ENCODE results near the gene PRKCE.

PRKCE gene

GRCh38 chr2:45886171-45886663 lies 234.7 kb downstream of the PRKCE start:
- Histone ChIP-seq H3K18ac (ENCODE audit: low read depth in 1 of 2, low read length in 2 of 2) (no peak overlapping the region), H2BK12ac (ENCODE audit: low read length in 2 of 2) (no peak overlapping the region), H4K91ac (ENCODE audit: low read length) (no peak overlapping the region), H3K27me3 (ENCODE audit: control insufficient read depth in 1 of 2, insufficient read depth in 1 of 2, low read length in 2 of 2) (no peaks in the 10 kb centered on the region), H3K23ac (ENCODE audit: low read length in 2 of 2) (no peak overlapping the region), H3K14ac (ENCODE audit: low read length in 2 of 2) (no peak overlapping the region), H3K36me3 (ENCODE audit: control insufficient read depth in 1 of 2, insufficient read depth in 2 of 2, low read depth in 1 of 2, low read length in 2 of 2) (no peaks in the 10 kb centered on the region), H2BK120ac (ENCODE audit: low read depth, low read length) (no peak overlapping the region), H2BK15ac (ENCODE audit: low read depth, poor library complexity, severe bottlenecking) (no peak overlapping the region), H2AFZ (ENCODE audit: low read depth, low read length) (no peak overlapping the region), H3K4me2 (ENCODE audit: low read length, poor library complexity, severe bottlenecking) (no peak overlapping the region), H3K4me3 (ENCODE audit: insufficient read depth in 1 of 2, low read depth in 1 of 2, low read length in 2 of 2) (no peak overlapping the region), H3K79me1 (replicated peaks; ENCODE audit: low read length, poor library complexity, severe bottlenecking) (peaks cover 3% of the 10 kb centered on the region), H2BK5ac (ENCODE audit: low read depth, low read length, poor library complexity, severe bottlenecking) (no peak overlapping the region), H3K9me3 (ENCODE audit: control insufficient read depth, low read length) (no peaks in the 10 kb centered on the region), H2AK5ac (ENCODE audit: low read length, severe bottlenecking) (no peak overlapping the region), H3K4me1 (ENCODE audit: control insufficient read depth, insufficient read depth, low read depth, low read length) (no peaks in the 10 kb centered on the region), H4K8ac (ENCODE audit: low read length) (no peak overlapping the region), H3K27ac (ENCODE audit: low read length, poor library complexity, severe bottlenecking) (no peak overlapping the region), H3K4ac (ENCODE audit: low read depth in 1 of 2, low read length in 2 of 2) (no peak overlapping the region), H3K9ac (ENCODE audit: low read length) (no peak overlapping the region)
- 45% methylated on average over 3 of the region's 3 CpGs for WGBS
- DNase-seq: no peak

GRCh38 chr2:45888167-45888566 lies 236.7 kb downstream of the PRKCE start:
- Histone ChIP-seq H3K9me3 (ENCODE audit: control insufficient read depth, low read length) (no peaks in the 10 kb centered on the region), H3K4me3 (ENCODE audit: insufficient read depth in 1 of 2, low read depth in 1 of 2, low read length in 2 of 2) (no peak overlapping the region), H3K4me2 (ENCODE audit: low read length, poor library complexity, severe bottlenecking) (no peak overlapping the region), H3K36me3 (ENCODE audit: control insufficient read depth in 1 of 2, insufficient read depth in 2 of 2, low read depth in 1 of 2, low read length in 2 of 2) (no peaks in the 10 kb centered on the region), H4K91ac (ENCODE audit: low read length) (no peak overlapping the region), H3K79me1 (replicated peaks; ENCODE audit: low read length, poor library complexity, severe bottlenecking) (peaks cover 6% of the 10 kb centered on the region), H3K9ac (ENCODE audit: low read length) (peak overlapping the region; percentile 13), H3K14ac (ENCODE audit: low read length in 2 of 2) (no peak overlapping the region), H3K18ac (ENCODE audit: low read depth in 1 of 2, low read length in 2 of 2) (no peak overlapping the region), H3K4me1 (ENCODE audit: control insufficient read depth, insufficient read depth, low read depth, low read length) (peaks cover 7% of the 10 kb centered on the region), H2AK5ac (ENCODE audit: low read length, severe bottlenecking) (no peak overlapping the region), H2BK12ac (ENCODE audit: low read length in 2 of 2) (no peak overlapping the region), H2BK15ac (ENCODE audit: low read depth, poor library complexity, severe bottlenecking) (no peak overlapping the region), H3K27ac (ENCODE audit: low read length, poor library complexity, severe bottlenecking) (no peak overlapping the region), H3K23ac (ENCODE audit: low read length in 2 of 2) (no peak overlapping the region), H2AFZ (ENCODE audit: low read depth, low read length) (no peak overlapping the region), H3K27me3 (ENCODE audit: control insufficient read depth in 1 of 2, insufficient read depth in 1 of 2, low read length in 2 of 2) (no peaks in the 10 kb centered on the region), H2BK120ac (ENCODE audit: low read depth, low read length) (no peak overlapping the region), H3K4ac (ENCODE audit: low read depth in 1 of 2, low read length in 2 of 2) (no peak overlapping the region), H2BK5ac (ENCODE audit: low read depth, low read length, poor library complexity, severe bottlenecking) (no peak overlapping the region), H4K8ac (ENCODE audit: low read length) (no peak overlapping the region)
- DNase-seq: peak; percentile 53
- WGBS: 91% methylated on average over 1 of the region's 3 CpGs

- no peaks in the 10 kb centered on the region for H3K36me3 ChIP-seq (ENCODE audit: control insufficient read depth in 1 of 2, insufficient read depth in 2 of 2, low read depth in 1 of 2, low read length in 2 of 2)
- no peak overlapping the region for H2BK120ac ChIP-seq (ENCODE audit: low read depth, low read length)
- no peaks in the 10 kb centered on the region for H3K9me3 ChIP-seq (ENCODE audit: control insufficient read depth, low read length)
- no peak overlapping the region for H3K23ac ChIP-seq (ENCODE audit: low read length in 2 of 2)
- WGBS: 89% methylated on average over 4 of the region's 4 CpGs
- no peak overlapping the region for H2AK5ac ChIP-seq (ENCODE audit: low read length, severe bottlenecking)
- peaks cover 4% of the 10 kb centered on the region for H3K79me1 ChIP-seq (replicated peaks; ENCODE audit: low read length, poor library complexity, severe bottlenecking)
- no peak overlapping the region for H4K91ac ChIP-seq (ENCODE audit: low read length)
- H2BK15ac ChIP-seq (ENCODE audit: low read depth, poor library complexity, severe bottlenecking): no peak overlapping the region
- H3K27ac ChIP-seq (ENCODE audit: low read length, poor library complexity, severe bottlenecking): no peak overlapping the region
- no peaks in the 10 kb centered on the region for H3K27me3 ChIP-seq (ENCODE audit: control insufficient read depth in 1 of 2, insufficient read depth in 1 of 2, low read length in 2 of 2)
- H3K18ac ChIP-seq (ENCODE audit: low read depth in 1 of 2, low read length in 2 of 2): no peak overlapping the region
- H2BK5ac ChIP-seq (ENCODE audit: low read depth, low read length, poor library complexity, severe bottlenecking): no peak overlapping the region
- H3K4me3 ChIP-seq (ENCODE audit: insufficient read depth in 1 of 2, low read depth in 1 of 2, low read length in 2 of 2): no peak overlapping the region
- H3K9ac ChIP-seq (ENCODE audit: low read length): no peak overlapping the region
- H3K4me1 ChIP-seq (ENCODE audit: control insufficient read depth, insufficient read depth, low read depth, low read length): peaks cover 7% of the 10 kb centered on the region
- no peak overlapping the region for H4K8ac ChIP-seq (ENCODE audit: low read length)
- H3K14ac ChIP-seq (ENCODE audit: low read length in 2 of 2): no peak overlapping the region
- H3K4ac ChIP-seq (ENCODE audit: low read depth in 1 of 2, low read length in 2 of 2): no peak overlapping the region
- H2AFZ ChIP-seq (ENCODE audit: low read depth, low read length): no peak overlapping the region
- H3K4me2 ChIP-seq (ENCODE audit: low read length, poor library complexity, severe bottlenecking): no peak overlapping the region
- H2BK12ac ChIP-seq (ENCODE audit: low read length in 2 of 2): no peak overlapping the region
- DNase-seq: no peak
These were observed 237.2 kb downstream of the PRKCE start for GRCh38 chr2:45888641-45889040.

GRCh38 chr2:45889053-45889452 lies 237.6 kb downstream of the PRKCE start:
- WGBS: 68% methylated on average over 7 of the region's 8 CpGs

More at GRCh38 chr2:45889053-45889452, 237.6 kb downstream of the PRKCE start:
- H2AK5ac ChIP-seq (ENCODE audit: low read length, severe bottlenecking): no peak overlapping the region
- H4K91ac ChIP-seq (ENCODE audit: low read length): no peak overlapping the region
- no peak overlapping the region for H3K14ac ChIP-seq (ENCODE audit: low read length in 2 of 2)
- H3K4me3 ChIP-seq (ENCODE audit: insufficient read depth in 1 of 2, low read depth in 1 of 2, low read length in 2 of 2): no peak overlapping the region
- H3K4me1 ChIP-seq (ENCODE audit: control insufficient read depth, insufficient read depth, low read depth, low read length): peaks cover 7% of the 10 kb centered on the region
- H3K4ac ChIP-seq (ENCODE audit: low read depth in 1 of 2, low read length in 2 of 2): no peak overlapping the region
- H2AFZ ChIP-seq (ENCODE audit: low read depth, low read length): no peak overlapping the region
- H2BK120ac ChIP-seq (ENCODE audit: low read depth, low read length): no peak overlapping the region
- no peak overlapping the region for H3K23ac ChIP-seq (ENCODE audit: low read length in 2 of 2)
- no peak overlapping the region for H2BK12ac ChIP-seq (ENCODE audit: low read length in 2 of 2)
- H3K4me2 ChIP-seq (ENCODE audit: low read length, poor library complexity, severe bottlenecking): no peak overlapping the region
- H3K27ac ChIP-seq (ENCODE audit: low read length, poor library complexity, severe bottlenecking): no peak overlapping the region
- H3K27me3 ChIP-seq (ENCODE audit: control insufficient read depth in 1 of 2, insufficient read depth in 1 of 2, low read length in 2 of 2): no peaks in the 10 kb centered on the region
- peak overlapping the region; percentile 17 for H3K9ac ChIP-seq (ENCODE audit: low read length)
- H2BK5ac ChIP-seq (ENCODE audit: low read depth, low read length, poor library complexity, severe bottlenecking): no peak overlapping the region
- H3K36me3 ChIP-seq (ENCODE audit: control insufficient read depth in 1 of 2, insufficient read depth in 2 of 2, low read depth in 1 of 2, low read length in 2 of 2): no peaks in the 10 kb centered on the region
- H3K79me1 ChIP-seq (replicated peaks; ENCODE audit: low read length, poor library complexity, severe bottlenecking): peaks cover 4% of the 10 kb centered on the region
- no peak overlapping the region for H3K18ac ChIP-seq (ENCODE audit: low read depth in 1 of 2, low read length in 2 of 2)
- no peaks in the 10 kb centered on the region for H3K9me3 ChIP-seq (ENCODE audit: control insufficient read depth, low read length)
- no peak overlapping the region for H2BK15ac ChIP-seq (ENCODE audit: low read depth, poor library complexity, severe bottlenecking)
- no peak overlapping the region for H4K8ac ChIP-seq (ENCODE audit: low read length)
- DNase-seq: no peak

Data from mesenchymal stem cell (in vitro differentiated cells and primary cell).